H1 (cell line): Measurements from ENCODE around the gene SIRT5. TPM values are rescaled to one million over a fixed set of nuclear protein-coding genes. Genes with fewer than 3 reads are reported as not detected.

Source experiments
- CTBP2 ChIP-seq: IDR thresholded peaks from 2 replicates; pipeline ENCODE4 v1.7.0; 2011; ENCODE audit warnings: borderline replicate concordance, mild to moderate bottlenecking, moderate library complexity, mixed read lengths, low read length; ENCODE audit not compliant: insufficient read depth, insufficient read length
- EGR1 ChIP-seq: IDR thresholded peaks from 2 replicates; pipeline ENCODE4 v1.6.1; 2011; ENCODE audit warnings: low read depth, low read length, borderline replicate concordance
- GTF2F1 ChIP-seq: IDR thresholded peaks from 2 replicates; pipeline ENCODE4 v1.6.1; 2012; ENCODE audit warnings: low read depth, low read length, improper control_type of control experiment, borderline replicate concordance
- RAD21 ChIP-seq, 2 experiments: IDR thresholded peaks in 1 of 2; conservative IDR thresholded peaks in 1 of 2; 2 replicates each; pipeline ENCODE4 v1.6.1; 2011; ENCODE audit warnings: low read depth in 2 of 2, low read length in 2 of 2, improper control_type of control experiment in 1 of 2, inconsistent platforms in 1 of 2, mild to moderate bottlenecking in 1 of 2, moderate library complexity in 1 of 2
- RXRA ChIP-seq: IDR thresholded peaks from 2 replicates; pipeline ENCODE4 v1.6.1; 2011; ENCODE audit warnings: low read depth, mild to moderate bottlenecking, low read length, moderate library complexity; ENCODE audit not compliant: insufficient read depth
- TAF1 ChIP-seq: IDR thresholded peaks from 2 replicates; pipeline ENCODE4 v1.6.1; 2011; ENCODE audit warnings: mild to moderate bottlenecking, low read depth, low read length
- USF2 ChIP-seq: IDR thresholded peaks from 2 replicates; pipeline ENCODE4 v1.6.1; 2011; ENCODE audit warnings: low read length, improper control_type of control experiment
- YY1 ChIP-seq: IDR thresholded peaks from 2 replicates; pipeline ENCODE4 v1.6.1; 2011; ENCODE audit warnings: low read depth, mild to moderate bottlenecking, low read length
- polyA plus RNA-seq, 7 experiments: library from polyadenylated mRNA; depleted of rRNA in 3 of 7; stranded (reverse) in 5 of 7; unstranded in 2 of 7; fragments of >200 nt in 5 of 7; fragments of 200-250 nt in 2 of 7; gene quantifications; 1 replicate in 5 of 7; 2 replicates in 1 of 7; 4 replicates in 1 of 7; pipeline versions ENCODE4 v1.2.1 to v1.2.3, GENCODE V29; 2011 to 2013; ENCODE audit warnings: missing spikeins in 2 of 7, mixed read lengths in 2 of 7
- total RNA-seq: library from RNA; stranded (reverse); fragmentation: NEBNext Ultra II Directional; extraction: Animal tissue kit (Norgen Biotek cat#: 25700); gene quantifications from 2 replicates; pipeline ENCODE4 v1.2.1, GENCODE V29; 2021

The SIRT5 gene
- total and polyA plus RNA-seq, 2 of the 8 experiments (the other 6 are each of a cell fraction or from before 2014, with no cell fraction given): 7.4 to 14.7 TPM

GRCh38 chr6:13539572-13539971 lies 34.8 kb upstream of the SIRT5 start (continued):
- TF ChIP-seq RAD21 (IDR thresholded peaks at IDR 0.05 in 1 of 2, conservative IDR thresholded peaks at IDR 0.05 in 1 of 2; ENCODE audit: low read depth in 2 of 2, low read length in 2 of 2) (no peak), YY1 (no peak), CTBP2 (no peak), GTF2F1 (no peak), EGR1 (no peak), USF2 (no peak), RXRA (no peak), TAF1 (no peak)
